HepG2 (cell line): ENCODE results near the gene MVK. TPM values are rescaled to one million over a fixed set of nuclear protein-coding genes. Genes with fewer than 3 reads are reported as not detected.

Source experiments
- CREB3 ChIP-seq: sonication (generic); formaldehyde crosslinking; IDR thresholded peaks from 2 replicates; pipeline ENCODE4 v1.5.0; 2020; ENCODE audit warnings: missing genetic modification reagents
- ERF ChIP-seq: IDR thresholded peaks from 2 replicates; pipeline ENCODE4 v1.6.1; 2018; ENCODE audit warnings: missing biosample characterization, missing genetic modification reagents
- GTF3A ChIP-seq: sonication (generic); formaldehyde crosslinking; conservative IDR thresholded peaks from 2 replicates; pipeline ENCODE4 v1.4.0; 2020; ENCODE audit warnings: mild to moderate bottlenecking, missing genetic modification reagents
- HBP1 ChIP-seq: IDR thresholded peaks from 2 replicates; pipeline ENCODE4 v1.6.1; 2016; ENCODE audit warnings: low read depth, control low read depth
- HOXA5 ChIP-seq: sonication (generic); formaldehyde crosslinking; IDR thresholded peaks from 2 replicates; pipeline ENCODE4 v1.4.0; 2020; ENCODE audit warnings: missing genetic modification reagents
- KDM6A ChIP-seq: IDR thresholded peaks from 2 replicates; pipeline ENCODE4 v1.6.1; 2016; ENCODE audit warnings: low read depth
- MATR3 ChIP-seq: sonication (generic); formaldehyde crosslinking; IDR thresholded peaks from 2 replicates; pipeline ENCODE4 v1.4.0; 2020; ENCODE audit warnings: missing genetic modification reagents
- PTBP1 ChIP-seq: fragments of 200-400 bp; formaldehyde crosslinking; IDR thresholded peaks from 2 replicates; pipeline ENCODE4 v1.6.1; 2018; ENCODE audit warnings: low read length, low read depth; ENCODE audit not compliant: poor library complexity, severe bottlenecking
- RBAK ChIP-seq: sonication (generic); formaldehyde crosslinking; IDR thresholded peaks from 2 replicates; pipeline ENCODE4 v1.5.1; 2020; ENCODE audit warnings: mild to moderate bottlenecking, missing genetic modification reagents
- SNAI1 ChIP-seq: sonication (generic); formaldehyde crosslinking; IDR thresholded peaks from 2 replicates; pipeline ENCODE4 v1.5.0; 2020; ENCODE audit warnings: mild to moderate bottlenecking, missing genetic modification reagents, borderline replicate concordance
- TRIM22 ChIP-seq: fragments of 450-650 bp; IDR thresholded peaks from 2 replicates; pipeline ENCODE4 v1.6.1; 2017
- ZNF24 ChIP-seq: fragments of 450-650 bp; IDR thresholded peaks from 2 replicates; pipeline ENCODE4 v1.6.1; 2017; ENCODE audit warnings: antibody characterized with exemption, mild to moderate bottlenecking
- ZNF280D ChIP-seq: sonication (generic); formaldehyde crosslinking; IDR thresholded peaks from 2 replicates; pipeline ENCODE4 v1.5.1; 2020; ENCODE audit warnings: mild to moderate bottlenecking, missing genetic modification reagents
- ZNF337 ChIP-seq: sonication (generic); formaldehyde crosslinking; IDR thresholded peaks from 2 replicates; pipeline ENCODE4 v1.5.1; 2020; ENCODE audit warnings: missing genetic modification reagents, low read depth, mild to moderate bottlenecking, borderline replicate concordance
- polyA plus RNA-seq, 8 experiments: library from polyadenylated mRNA; depleted of rRNA in 3 of 8; stranded (reverse) in 7 of 8; unstranded in 1 of 8; fragments of >200 nt; fragmentation: Illumina TruSeq in 4 of 8; extraction: Trizol in 4 of 8; gene quantifications; 2 replicates each; pipeline versions ENCODE4 v1.2.1 to v1.2.3, GENCODE V29; 2011 to 2016; ENCODE audit warnings: low read depth in 4 of 8, missing spikeins in 1 of 8, mixed read lengths in 1 of 8; ENCODE audit not compliant: insufficient read depth in 1 of 8
- total RNA-seq, 5 experiments: library from RNA; depleted of rRNA; stranded (reverse); fragments of >200 nt; fragmentation: Illumina TruSeq; extraction: Trizol; gene quantifications; 2 replicates each; pipeline ENCODE4 v1.2.3, GENCODE V29; 2016; ENCODE audit warnings: low read depth in 1 of 5
- TF ChIP-seq, protein P1 (sequence below): sonication (generic); formaldehyde crosslinking; IDR thresholded peaks from 2 replicates; pipeline ENCODE4 v1.4.0; 2020; ENCODE audit warnings: mild to moderate bottlenecking, missing genetic modification reagents
- TF ChIP-seq, protein P2 (sequence below): sonication (generic); formaldehyde crosslinking; IDR thresholded peaks from 2 replicates; pipeline ENCODE4 v1.5.0; 2020; ENCODE audit warnings: mild to moderate bottlenecking, missing genetic modification reagents
- TF ChIP-seq, protein P3 (sequence below): sonication (generic); formaldehyde crosslinking; IDR thresholded peaks from 2 replicates; pipeline ENCODE4 v1.9.0; 2021; ENCODE audit warnings: missing genetic modification reagents, mild to moderate bottlenecking, borderline replicate concordance

Gene MVK
- total and polyA plus RNA-seq, 2 of the 13 experiments (the other 11 are each of a cell fraction or from before 2014, with no cell fraction given): 11.6 to 66.9 TPM

DNA sequence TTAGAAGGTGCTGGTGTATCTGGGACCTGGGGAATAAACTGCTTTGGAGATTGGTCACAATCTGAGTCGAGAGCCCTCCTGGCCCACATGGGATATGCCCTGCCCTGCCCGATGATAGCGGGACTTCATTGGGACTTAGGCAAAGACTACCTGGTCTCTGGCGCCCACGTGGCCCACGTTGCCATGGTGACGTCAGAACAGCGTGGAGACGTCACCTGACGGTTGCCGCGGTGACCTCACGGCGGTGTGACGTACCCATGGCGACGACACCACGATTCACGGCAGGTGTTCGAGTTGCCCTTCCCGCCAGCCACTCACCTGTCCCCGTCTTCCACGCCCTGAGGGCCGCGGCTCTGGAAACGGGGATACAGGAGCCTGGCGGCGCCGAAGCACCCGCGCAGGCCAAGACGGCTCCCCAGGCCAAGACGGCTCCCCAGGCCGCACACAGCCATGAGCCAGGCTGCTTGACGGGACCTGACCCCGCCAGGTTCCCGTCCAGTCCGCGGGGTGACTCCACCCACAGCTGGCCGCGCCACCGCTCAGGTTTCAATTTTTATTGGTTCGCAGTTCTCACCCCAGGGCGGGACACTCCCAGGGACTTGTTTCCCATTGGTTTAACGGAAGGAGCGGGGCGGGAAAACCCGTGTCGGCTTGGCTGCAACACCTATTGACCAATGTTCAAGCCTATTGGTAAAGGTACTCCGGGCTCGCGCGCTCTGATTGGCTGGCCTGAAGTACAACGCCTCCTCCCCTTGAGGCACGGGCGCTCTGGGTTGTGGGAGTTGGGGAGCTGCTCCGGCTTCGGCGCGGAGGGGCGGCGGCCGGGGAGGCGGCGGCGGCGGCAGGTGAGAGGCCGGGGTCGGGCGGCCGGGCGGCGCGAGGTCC, at the start of gene MVK, which contains the start of gene MMAB (continued):
- no peak for TF ChIP-seq MATR3 (CRISPR knock-in tag)
- peak; percentile 91 for TF ChIP-seq ERF (CRISPR knock-in tag)
- TF ChIP-seq HOXA5 (CRISPR knock-in tag): peak; percentile 78; the same call in 1 of the 2 replicates
- no peak for TF ChIP-seq KDM6A
- TF ChIP-seq ZNF337 (CRISPR knock-in tag): 0 out of 2 replicates have a peak, but pooled peaks have one; percentile 28
- TF ChIP-seq ZNF280D (CRISPR knock-in tag): peak; percentile 60; the same call in 1 of the 2 replicates
- no peak for TF ChIP-seq SNAI1 (CRISPR knock-in tag)
- TF ChIP-seq CREB3: peak; percentile 73; the same call in 1 of the 2 replicates
- TF ChIP-seq, protein P1, sequence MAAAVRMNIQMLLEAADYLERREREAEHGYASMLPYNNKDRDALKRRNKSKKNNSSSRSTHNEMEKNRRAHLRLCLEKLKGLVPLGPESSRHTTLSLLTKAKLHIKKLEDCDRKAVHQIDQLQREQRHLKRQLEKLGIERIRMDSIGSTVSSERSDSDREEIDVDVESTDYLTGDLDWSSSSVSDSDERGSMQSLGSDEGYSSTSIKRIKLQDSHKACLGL (CRISPR knock-in tag): peak; percentile 93
- TF ChIP-seq, protein P2, sequence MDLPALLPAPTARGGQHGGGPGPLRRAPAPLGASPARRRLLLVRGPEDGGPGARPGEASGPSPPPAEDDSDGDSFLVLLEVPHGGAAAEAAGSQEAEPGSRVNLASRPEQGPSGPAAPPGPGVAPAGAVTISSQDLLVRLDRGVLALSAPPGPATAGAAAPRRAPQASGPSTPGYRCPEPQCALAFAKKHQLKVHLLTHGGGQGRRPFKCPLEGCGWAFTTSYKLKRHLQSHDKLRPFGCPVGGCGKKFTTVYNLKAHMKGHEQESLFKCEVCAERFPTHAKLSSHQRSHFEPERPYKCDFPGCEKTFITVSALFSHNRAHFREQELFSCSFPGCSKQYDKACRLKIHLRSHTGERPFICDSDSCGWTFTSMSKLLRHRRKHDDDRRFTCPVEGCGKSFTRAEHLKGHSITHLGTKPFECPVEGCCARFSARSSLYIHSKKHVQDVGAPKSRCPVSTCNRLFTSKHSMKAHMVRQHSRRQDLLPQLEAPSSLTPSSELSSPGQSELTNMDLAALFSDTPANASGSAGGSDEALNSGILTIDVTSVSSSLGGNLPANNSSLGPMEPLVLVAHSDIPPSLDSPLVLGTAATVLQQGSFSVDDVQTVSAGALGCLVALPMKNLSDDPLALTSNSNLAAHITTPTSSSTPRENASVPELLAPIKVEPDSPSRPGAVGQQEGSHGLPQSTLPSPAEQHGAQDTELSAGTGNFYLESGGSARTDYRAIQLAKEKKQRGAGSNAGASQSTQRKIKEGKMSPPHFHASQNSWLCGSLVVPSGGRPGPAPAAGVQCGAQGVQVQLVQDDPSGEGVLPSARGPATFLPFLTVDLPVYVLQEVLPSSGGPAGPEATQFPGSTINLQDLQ: no peak
- no peak for TF ChIP-seq GTF3A (CRISPR knock-in tag)
- TF ChIP-seq HBP1: peak; percentile 30; the same call in 1 of the 2 replicates
- TF ChIP-seq, protein P3, sequence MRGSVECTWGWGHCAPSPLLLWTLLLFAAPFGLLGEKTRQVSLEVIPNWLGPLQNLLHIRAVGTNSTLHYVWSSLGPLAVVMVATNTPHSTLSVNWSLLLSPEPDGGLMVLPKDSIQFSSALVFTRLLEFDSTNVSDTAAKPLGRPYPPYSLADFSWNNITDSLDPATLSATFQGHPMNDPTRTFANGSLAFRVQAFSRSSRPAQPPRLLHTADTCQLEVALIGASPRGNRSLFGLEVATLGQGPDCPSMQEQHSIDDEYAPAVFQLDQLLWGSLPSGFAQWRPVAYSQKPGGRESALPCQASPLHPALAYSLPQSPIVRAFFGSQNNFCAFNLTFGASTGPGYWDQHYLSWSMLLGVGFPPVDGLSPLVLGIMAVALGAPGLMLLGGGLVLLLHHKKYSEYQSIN: no peak
- no peak for TF ChIP-seq PTBP1
- peak; percentile 30; the same call in 1 of the 2 replicates for TF ChIP-seq ZNF24
- no peak; the same call in 1 of the 2 replicates for TF ChIP-seq RBAK (CRISPR knock-in tag)
- TF ChIP-seq TRIM22: no peak
